WTC11 (cell line): Measurements from ENCODE around the gene LIMS2. TPM values are rescaled to one million over a fixed set of nuclear protein-coding genes. Genes with fewer than 3 reads are reported as not detected.

Experiments used
- ATAC-seq: fragments of 200-7000 bp; cut with Tn5 transposase; 2 replicates; pipeline ENCODE4 v1.10.0; 2021; ENCODE audit warnings: mild to moderate bottlenecking, moderate library complexity
- CTCF ChIA-PET: fragments of 300-600 bp; sonication (Branson Sonifier 250); formaldehyde crosslinking; loops from one replicate; lab custom pipeline; 2021; ENCODE audit warnings: antibody characterized with exemption; lab: Charles Lee
- POLR2A ChIA-PET: fragments of 350-600 bp; sonication (Branson Sonifier 250); formaldehyde crosslinking; loops from one replicate; lab custom pipeline; 2021; ENCODE audit warnings: antibody characterized with exemption; lab: Charles Lee
- DNase-seq: peaks from one replicate; pipeline ENCODE4 v3.0.0; 2021; ENCODE audit warnings: low spot score
- H3K27ac Mint-ChIP-seq: 2 replicates; pipeline ENCODE4 v1.8.0; 2021; ENCODE audit warnings: mixed read lengths
- H3K27me3 Mint-ChIP-seq: 2 replicates; pipeline ENCODE4 v1.8.0; 2021; ENCODE audit warnings: low read depth, mild to moderate bottlenecking, moderate library complexity, mixed read lengths
- H3K36me3 Mint-ChIP-seq: 2 replicates; pipeline ENCODE4 v1.8.0; 2021; ENCODE audit warnings: mixed read lengths
- H3K4me1 Mint-ChIP-seq: 2 replicates; pipeline ENCODE4 v1.8.0; 2022; ENCODE audit warnings: mixed read lengths
- H3K4me3 Mint-ChIP-seq: 2 replicates; pipeline ENCODE4 v1.8.0; 2021; ENCODE audit warnings: mild to moderate bottlenecking, moderate library complexity, mixed read lengths
- H3K9me3 Mint-ChIP-seq: 2 replicates; pipeline ENCODE4 v1.8.0; 2021; ENCODE audit warnings: mixed read lengths
- AR ChIP-seq: fragments of 250-450 bp; sonication (Bioruptor Pico); IDR thresholded peaks from 2 replicates; pipeline ENCODE4 v1.9.0; 2021; ENCODE audit warnings: mild to moderate bottlenecking
- CREB1 ChIP-seq: sonication (generic); formaldehyde crosslinking; IDR thresholded peaks from 2 replicates; pipeline ENCODE4 v1.8.0; 2023; ENCODE audit warnings: mild to moderate bottlenecking, missing genetic modification reagents
- CTCF ChIP-seq: fragments of 200-600 bp; IDR thresholded peaks from 2 replicates; pipeline ENCODE4 v1.8.0; 2022; ENCODE audit warnings: antibody characterized with exemption
- ETV6 ChIP-seq: sonication (generic); formaldehyde crosslinking; IDR thresholded peaks from 2 replicates; pipeline ENCODE4 v1.8.1; 2022; ENCODE audit warnings: mild to moderate bottlenecking, missing genetic modification reagents
- FOXJ3 ChIP-seq: sonication (generic); formaldehyde crosslinking; IDR thresholded peaks from 2 replicates; pipeline ENCODE4 v1.9.0; 2021; ENCODE audit warnings: missing genetic modification reagents, mild to moderate bottlenecking, borderline replicate concordance
- GTF2I ChIP-seq: fragments of 250-450 bp; sonication (Bioruptor Pico); conservative IDR thresholded peaks from 2 replicates; pipeline ENCODE4 v1.4.0; 2021; ENCODE audit warnings: mild to moderate bottlenecking
- IRF1 ChIP-seq: sonication (generic); formaldehyde crosslinking; IDR thresholded peaks from 2 replicates; pipeline ENCODE4 v1.8.0; 2023; ENCODE audit warnings: missing genetic modification reagents
- IRF2 ChIP-seq: sonication (generic); formaldehyde crosslinking; IDR thresholded peaks from 2 replicates; pipeline ENCODE4 v1.8.0; 2022; ENCODE audit warnings: low read depth, missing genetic modification reagents, borderline replicate concordance
- MLX ChIP-seq: sonication (generic); formaldehyde crosslinking; IDR thresholded peaks from 2 replicates; pipeline ENCODE4 v1.8.1; 2023; ENCODE audit warnings: mild to moderate bottlenecking, missing genetic modification reagents, moderate library complexity
- MXD4 ChIP-seq: fragments of 250-450 bp; sonication (Bioruptor Pico); IDR thresholded peaks from 2 replicates; pipeline ENCODE4 v1.8.0; 2021; ENCODE audit warnings: mild to moderate bottlenecking, moderate library complexity, borderline replicate concordance
- MYBL2 ChIP-seq: sonication (generic); formaldehyde crosslinking; IDR thresholded peaks from 2 replicates; pipeline ENCODE4 v1.8.1; 2023; ENCODE audit warnings: mild to moderate bottlenecking, moderate library complexity, missing genetic modification reagents
- NFYB ChIP-seq: sonication (generic); formaldehyde crosslinking; conservative IDR thresholded peaks from 2 replicates; pipeline ENCODE4 v1.8.0; 2022; ENCODE audit warnings: low read depth, missing genetic modification reagents
- SMAD3 ChIP-seq: sonication (generic); formaldehyde crosslinking; IDR thresholded peaks from 2 replicates; pipeline ENCODE4 v1.8.0; 2022; ENCODE audit warnings: missing genetic modification reagents, mild to moderate bottlenecking, borderline replicate concordance
- SMAD4 ChIP-seq: sonication (generic); formaldehyde crosslinking; IDR thresholded peaks from 2 replicates; pipeline ENCODE4 v1.8.0; 2022; ENCODE audit warnings: mild to moderate bottlenecking, missing genetic modification reagents
- SOX15 ChIP-seq: fragments of 250-450 bp; sonication (Bioruptor Pico); IDR thresholded peaks from 2 replicates; pipeline ENCODE4 v1.9.0; 2021; ENCODE audit warnings: mild to moderate bottlenecking
- USF2 ChIP-seq: sonication (generic); formaldehyde crosslinking; IDR thresholded peaks from 2 replicates; pipeline ENCODE4 v1.8.1; 2023; ENCODE audit warnings: mild to moderate bottlenecking, missing genetic modification reagents, moderate library complexity
- ZNF317 ChIP-seq: sonication (generic); formaldehyde crosslinking; IDR thresholded peaks from 2 replicates; pipeline ENCODE4 v1.8.1; 2023; ENCODE audit warnings: low read depth, mild to moderate bottlenecking, moderate library complexity, missing genetic modification reagents, borderline replicate concordance
- ZNF671 ChIP-seq: fragments of 250-450 bp; sonication (Bioruptor Pico); IDR thresholded peaks from 2 replicates; pipeline ENCODE4 v1.8.0; 2021; ENCODE audit warnings: mild to moderate bottlenecking
- total RNA-seq: library from RNA; stranded (reverse); gene quantifications from 3 replicates; pipeline ENCODE4 v1.2.3, GENCODE V29; 2021

LIMS2 gene
- total RNA-seq, 1 experiment from 2014 or later: 2.4 TPM

DNA sequence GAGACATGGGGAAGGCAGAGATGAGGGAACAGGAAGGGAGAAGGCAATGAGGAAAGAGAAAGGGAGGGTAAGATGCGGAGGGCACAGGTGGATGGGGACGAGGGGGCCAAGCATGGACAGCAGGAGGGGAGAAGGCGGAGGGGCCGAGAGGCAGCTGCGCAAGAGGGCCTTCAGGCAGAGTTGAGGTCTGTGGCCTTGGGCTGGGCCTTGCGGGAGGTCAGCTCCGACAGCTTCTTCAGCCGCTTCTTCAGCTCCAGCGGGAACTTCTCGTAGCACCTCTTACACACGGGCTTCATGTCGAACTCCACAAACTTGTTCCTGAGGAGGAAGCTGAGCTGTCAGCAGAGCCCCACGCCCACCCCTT, 36.2 kb downstream of the LIMS2 start (continued):
- TF ChIP-seq MXD4 (CRISPR knock-in tag): no peak

DNA sequence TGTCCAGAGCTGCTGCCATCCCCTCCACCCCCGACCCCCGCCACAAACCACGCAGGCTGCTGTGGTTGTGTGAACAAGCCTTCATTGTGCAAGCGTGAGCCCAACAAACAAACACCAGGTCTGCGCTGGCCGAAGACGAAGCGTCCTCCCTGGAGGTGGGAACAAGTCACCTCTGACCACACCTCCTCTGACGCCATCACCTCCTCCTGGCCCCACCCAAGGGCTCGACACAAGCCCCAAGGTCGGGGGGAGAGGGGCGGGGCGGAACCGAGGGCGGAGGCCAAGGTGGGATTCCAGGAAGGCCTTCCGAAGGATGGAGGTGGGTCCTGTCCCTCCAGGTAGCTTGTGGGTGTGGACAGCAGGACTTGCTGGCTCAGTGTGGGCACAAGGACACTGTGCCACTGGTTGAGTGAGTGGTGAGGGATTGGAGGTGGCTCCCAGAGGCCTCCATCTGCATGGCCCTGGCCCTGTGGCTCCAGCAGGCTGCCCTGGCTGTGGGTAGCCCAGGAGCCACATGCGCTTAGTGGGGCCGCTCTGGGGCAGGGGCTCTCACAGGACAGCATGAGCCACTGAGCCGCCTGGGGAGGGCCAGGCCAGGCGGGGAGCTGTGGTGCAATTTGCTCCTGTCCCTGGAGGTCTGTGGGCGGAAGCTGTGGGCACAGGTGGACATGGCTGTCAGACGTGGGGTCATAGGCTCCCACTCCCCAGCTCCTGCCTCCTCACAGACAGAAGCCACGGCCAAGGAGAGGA, 36.8 kb downstream of the LIMS2 start:
- no peaks in the 10 kb centered on the region for H3K9me3 Mint-ChIP-seq
- no peak overlapping the region for H3K4me3 Mint-ChIP-seq
- no peak for TF ChIP-seq IRF1
- no peak for TF ChIP-seq IRF2 (CRISPR knock-in tag)
- no peak for TF ChIP-seq FOXJ3 (CRISPR knock-in tag)
- no peak for TF ChIP-seq AR (CRISPR knock-in tag)
- no peak for TF ChIP-seq SMAD4 (CRISPR knock-in tag)
- TF ChIP-seq ZNF671 (CRISPR knock-in tag): no peak
- TF ChIP-seq MYBL2: no peak
- TF ChIP-seq CTCF: no peak
- no peak for TF ChIP-seq SMAD3 (CRISPR knock-in tag)
- no peak for TF ChIP-seq NFYB (CRISPR knock-in tag)
- no peak for TF ChIP-seq USF2
- TF ChIP-seq SOX15 (CRISPR knock-in tag): no peak
- ATAC-seq: peak; percentile 66
- no peak overlapping the region; the same call in 1 of the 2 replicates for H3K27ac Mint-ChIP-seq
- CTCF ChIA-PET: interaction anchor here (0.8 to 6.3 kb wide), 5 partner anchors 11 to 78 kb away, joined by 3 to 70 read pairs (median 11); partner anchors contain the start of gene LIMS2
- H3K4me1 Mint-ChIP-seq: peaks cover 11% of the 10 kb centered on the region
- no peaks in the 10 kb centered on the region for H3K27me3 Mint-ChIP-seq
- peak; percentile 72 for DNase-seq
- POLR2A ChIA-PET: interaction anchor here (1.0 to 1.3 kb wide), 3 partner anchors 47 to 112 kb away, joined by 3 to 6 read pairs (median 4); partner anchors contain the start of gene IWS1
- H3K36me3 Mint-ChIP-seq: no peaks in the 10 kb centered on the region

GRCh38 chr2:127637725-127638252, 37.5 kb downstream of the LIMS2 start:
- Mint-ChIP-seq H3K36me3 (no peaks in the 10 kb centered on the region), H3K4me3 (no peak overlapping the region), H3K27ac (no peak overlapping the region), H3K4me1 (peaks cover 11% of the 10 kb centered on the region), H3K9me3 (no peaks in the 10 kb centered on the region), H3K27me3 (no peaks in the 10 kb centered on the region)
- DNase-seq (no peak), ATAC-seq (peak; percentile 42)
- TF ChIP-seq ETV6 (CRISPR knock-in tag) (peak; percentile 72; the same call in 1 of the 2 replicates), MLX (no peak), CREB1 (CRISPR knock-in tag) (no peak), ZNF317 (CRISPR knock-in tag) (no peak), GTF2I (CRISPR knock-in tag) (no peak)
- ChIA-PET POLR2A (interaction anchor here (0.6 to 1.3 kb wide), 3 partner anchors 46 to 168 kb away, joined by 3 to 6 read pairs (median 6); partner anchors contain the start of gene IWS1), CTCF (interaction anchor here (0.5 to 6.3 kb wide), 7 partner anchors 9 to 570 kb away, joined by 3 to 70 read pairs (median 3); no protein-coding TSS in a partner anchor)
